HG02885 (cell line): ENCODE results near the gene SNRPA1.
"Not testable (repeated sequence)": the region's sequence is repeated elsewhere in the genome, so short reads cannot be mapped to it uniquely, and the experiment has no call there.

ENCODE experiments used
- ATAC-seq: cut with Tn5 transposase; IDR thresholded peaks from one replicate; pipeline ENCODE4 v1.9.1; 2021; ENCODE audit warnings: mild to moderate bottlenecking; ENCODE audit not compliant: unreplicated experiment, poor library complexity

Gene SNRPA1

DNA sequence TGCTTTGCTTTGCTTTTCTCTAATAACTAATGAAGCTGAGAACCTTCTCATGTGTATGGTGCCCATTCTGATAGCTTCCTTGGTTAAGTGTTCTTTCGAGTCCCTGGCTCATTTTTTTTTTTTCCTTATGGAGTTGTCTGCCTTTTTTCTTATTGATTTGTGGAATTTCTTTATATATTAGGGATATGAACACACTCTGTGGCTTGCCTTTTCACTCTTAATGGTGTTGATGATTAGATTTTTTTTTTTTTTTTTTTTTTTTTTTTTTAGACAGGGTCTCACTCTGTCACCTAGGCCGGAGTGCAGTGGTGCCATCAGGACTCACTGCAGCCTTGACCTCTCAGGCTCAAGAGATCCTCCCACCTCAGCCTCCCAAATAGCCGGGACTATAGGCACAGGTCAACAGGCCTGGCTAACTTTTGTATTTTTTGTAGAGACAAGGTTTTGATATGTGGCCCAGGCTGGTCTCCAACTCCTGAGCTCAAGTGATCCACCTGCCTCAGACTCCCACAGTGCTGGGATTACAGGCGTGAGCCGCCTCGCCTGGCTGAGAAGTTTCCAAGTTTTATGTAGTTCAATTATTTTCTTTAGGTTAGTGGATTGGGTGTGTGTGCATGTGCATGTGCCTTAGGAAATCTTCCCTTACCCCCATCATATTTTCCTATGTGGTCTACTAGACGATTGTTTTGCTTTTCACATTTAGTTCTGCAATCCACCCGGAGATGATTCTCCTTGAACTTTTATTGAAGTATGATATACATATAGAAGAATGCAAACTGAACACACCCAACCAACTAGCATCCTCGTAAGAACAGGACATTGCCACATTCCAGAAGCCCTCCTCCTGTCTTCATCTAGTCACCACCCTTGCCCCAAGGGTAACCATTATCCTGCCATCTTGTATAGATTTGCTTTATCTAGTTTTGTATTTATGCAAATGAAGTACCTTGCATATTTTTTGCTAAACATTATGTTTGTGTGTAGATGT is 1.7 kb upstream of the SNRPA1 start:
- ATAC-seq = no peak

DNA sequence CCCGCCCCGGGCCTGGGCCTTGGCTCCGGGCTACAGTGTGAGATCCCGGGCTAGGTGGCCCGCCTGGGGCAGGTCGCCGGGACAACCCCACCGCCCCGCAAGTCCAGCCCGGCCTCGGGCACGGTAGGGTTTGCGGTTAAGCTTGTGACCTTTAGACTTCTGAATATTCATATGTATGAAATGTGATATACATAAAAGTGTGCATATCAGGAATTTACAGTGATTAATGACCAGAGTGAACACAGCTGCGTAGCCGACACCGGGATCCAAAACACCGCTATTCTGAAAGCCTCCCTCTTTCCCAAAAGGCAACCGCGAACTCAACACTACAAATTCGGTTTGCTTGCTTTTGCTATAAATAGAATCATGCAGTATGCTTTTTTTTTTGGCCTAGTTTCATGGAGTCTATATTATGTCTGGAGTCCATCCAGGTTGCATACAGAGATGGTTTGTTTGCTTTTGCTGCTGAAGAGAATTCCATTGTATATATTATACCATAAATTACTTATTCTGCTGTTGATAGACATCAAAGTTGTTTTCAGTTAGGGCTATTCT is 636 bp upstream of the SNRPA1 start:
- no peak for ATAC-seq

DNA sequence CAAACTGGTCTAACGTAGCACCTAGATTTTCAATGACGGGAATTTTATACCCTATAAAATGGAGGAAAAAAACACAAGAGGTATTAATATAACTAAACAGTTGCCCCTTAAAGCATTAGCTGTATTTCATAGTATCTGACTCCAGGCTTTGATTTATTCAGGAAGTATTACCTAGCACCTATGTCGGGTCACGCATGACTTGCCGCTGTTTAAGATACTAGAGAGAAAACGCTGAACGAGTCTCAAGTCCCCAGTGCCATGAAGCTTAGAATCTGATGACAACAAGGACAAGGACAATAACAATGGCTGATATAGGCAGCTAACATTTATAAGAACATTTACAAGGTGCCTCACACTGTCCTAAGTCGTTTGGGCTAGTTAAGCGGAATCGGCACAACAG is 1.9 kb downstream of the SNRPA1 start:
- ATAC-seq = no peak

DNA sequence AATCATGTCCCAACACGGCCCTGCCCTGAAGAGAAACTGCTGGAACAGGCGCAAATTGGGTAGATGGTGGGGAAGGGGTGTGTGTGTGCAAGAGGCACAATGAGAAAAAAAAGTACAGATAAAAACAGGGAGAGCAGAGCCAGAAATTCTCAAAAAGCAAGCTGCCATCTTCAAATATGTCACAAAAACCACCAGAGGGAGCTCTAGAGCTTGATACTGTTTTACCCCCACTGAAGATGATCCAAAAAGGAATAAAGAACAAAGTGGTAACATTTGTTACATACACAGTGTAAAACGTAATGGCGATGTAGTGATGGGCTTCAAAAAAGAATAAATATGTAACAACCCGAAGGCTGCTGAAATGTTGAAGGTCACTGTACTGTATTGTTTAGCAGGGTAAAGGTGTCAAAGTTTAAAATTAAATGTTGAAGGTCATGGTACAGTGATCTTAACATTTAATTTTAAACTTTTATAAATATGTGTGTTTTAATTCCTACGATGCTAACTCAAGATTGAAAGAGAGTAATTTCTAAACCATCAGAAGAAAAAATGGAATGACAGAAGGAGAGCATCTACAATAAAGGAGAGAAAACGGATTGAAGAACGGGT is 6.0 kb downstream of the SNRPA1 start:
- no peak for ATAC-seq

DNA sequence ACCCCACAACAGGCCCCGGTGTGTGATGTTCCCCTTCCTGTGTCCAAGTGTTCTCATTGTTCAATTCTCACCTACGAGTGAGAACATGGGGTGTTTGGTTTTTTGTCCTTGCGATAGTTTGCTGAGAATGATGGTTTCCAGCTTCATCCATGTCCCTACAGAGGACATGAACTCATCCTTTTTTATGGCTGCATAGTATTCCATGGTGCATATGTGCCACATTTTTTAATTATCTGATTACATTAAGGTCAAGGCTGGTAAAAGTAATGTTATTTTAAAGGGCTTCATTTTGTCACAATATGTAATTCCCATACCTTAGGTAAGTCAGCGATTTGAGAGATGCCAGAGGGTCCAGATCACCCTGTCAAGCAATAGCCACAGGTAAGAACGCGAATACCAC is 7.7 kb downstream of the SNRPA1 start:
- ATAC-seq = not testable (repeated sequence)

DNA sequence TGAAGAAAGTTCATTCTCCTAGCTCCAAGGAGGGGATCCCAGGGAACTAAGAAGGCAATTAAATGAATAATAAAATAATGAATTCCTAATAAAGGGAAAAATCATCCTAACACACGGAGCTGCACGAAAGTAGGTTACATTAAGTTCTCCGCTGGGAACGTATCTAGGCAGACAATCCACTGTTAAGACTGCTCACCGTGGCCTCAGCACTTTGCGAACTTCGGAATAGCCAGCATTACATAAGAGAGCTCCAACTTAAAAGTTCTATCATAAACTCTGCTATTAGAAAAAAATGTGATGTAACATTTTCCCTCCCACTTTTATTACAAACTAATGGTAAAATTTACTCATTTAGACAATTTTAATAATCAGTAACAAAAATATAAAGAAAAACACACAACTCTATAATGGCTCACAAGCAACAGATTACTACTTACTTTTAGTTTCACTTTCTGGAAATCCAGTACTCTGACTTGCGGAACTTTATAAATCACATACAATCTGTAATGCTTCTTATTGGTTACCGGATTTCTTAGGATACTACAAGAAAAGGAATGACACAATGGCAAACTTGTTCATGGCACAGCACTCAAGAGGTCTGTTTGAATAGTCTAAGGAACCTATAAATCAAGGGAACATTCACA is 8.5 kb downstream of the SNRPA1 start:
- ATAC-seq = no peak

DNA sequence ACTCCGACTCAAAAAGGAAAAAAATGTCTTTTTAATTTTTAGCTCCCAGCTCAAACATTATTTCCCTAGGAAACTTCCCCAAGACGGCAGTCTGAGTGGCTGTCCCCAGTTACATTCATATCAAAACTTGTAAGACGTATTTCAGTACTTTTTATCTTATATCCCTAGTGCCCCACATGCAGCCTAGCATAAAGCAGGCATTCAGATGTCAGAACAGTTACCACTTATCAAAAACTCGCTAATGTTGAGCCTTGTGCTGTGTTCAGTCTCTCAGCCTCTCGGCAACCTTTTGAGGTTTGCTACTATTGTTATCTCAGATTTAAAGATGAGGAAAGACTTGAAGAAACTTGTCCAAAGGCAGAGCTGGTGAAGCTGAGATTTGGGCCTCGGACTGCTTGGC is 11.1 kb downstream of the SNRPA1 start:
- no peak for ATAC-seq

DNA sequence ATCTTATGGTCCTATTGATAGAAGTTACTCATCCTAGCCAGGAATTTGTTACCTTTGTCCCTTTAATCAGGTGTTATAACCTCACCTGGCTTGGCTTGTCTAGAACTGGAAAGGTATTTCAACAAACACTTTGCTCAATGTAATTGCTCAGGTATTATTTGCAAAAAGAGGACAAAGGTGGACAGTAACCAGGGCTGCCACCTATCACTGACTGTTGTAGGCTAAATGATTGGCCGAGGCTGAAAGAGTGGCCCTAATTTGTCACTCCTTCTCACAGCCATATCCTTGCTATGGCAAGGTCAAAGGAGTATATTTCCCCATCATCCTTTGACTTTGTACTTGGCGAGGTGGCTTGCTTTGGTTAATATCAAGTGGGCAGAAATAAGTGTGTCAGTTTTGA is 15.0 kb downstream of the SNRPA1 start:
- no peak for ATAC-seq

DNA sequence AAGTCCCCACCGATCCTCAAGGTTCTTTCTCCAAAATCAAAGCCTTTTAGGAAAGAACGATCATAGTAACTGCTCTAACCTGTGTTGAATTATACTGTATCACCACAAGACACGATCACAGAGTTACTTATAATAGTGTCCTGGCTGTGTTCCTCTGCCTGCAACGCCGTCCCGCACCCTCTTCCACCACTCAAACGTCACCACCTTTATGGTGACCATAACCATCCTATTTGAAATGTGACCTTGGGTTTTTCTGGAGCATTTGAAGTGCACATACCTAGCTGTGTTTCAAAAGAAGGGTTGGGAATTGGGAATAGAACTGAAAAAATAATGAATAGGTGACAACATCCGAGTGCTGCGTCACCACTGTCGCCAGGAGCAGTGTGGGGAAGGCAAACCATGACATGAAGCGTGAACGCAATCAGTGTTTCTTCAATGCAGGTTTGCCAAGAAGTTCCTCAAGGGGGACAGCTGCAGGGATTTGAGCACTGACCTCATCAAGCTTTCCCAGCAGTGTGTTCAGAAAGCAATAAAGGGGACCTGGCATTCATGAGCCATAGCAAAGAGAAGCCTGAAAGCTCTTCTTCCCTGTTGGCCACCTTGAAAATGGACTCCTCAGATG is 17.0 kb downstream of the SNRPA1 start:
- ATAC-seq = no peak

- ATAC-seq = peak; percentile 87
Measured at GRCh38 chr15:101277038-101277822, 17.8 kb downstream of the SNRPA1 start, which contains the start of gene SELENOS. Gene SELENOS, minus strand, starts transcription at chr15:101277485. Its CDS starts 68 bp downstream, at chr15:101277417.

- peak; percentile 53 for ATAC-seq
Measured at GRCh38 chr15:101276501-101277037, 18.5 kb downstream of the SNRPA1 start.

DNA sequence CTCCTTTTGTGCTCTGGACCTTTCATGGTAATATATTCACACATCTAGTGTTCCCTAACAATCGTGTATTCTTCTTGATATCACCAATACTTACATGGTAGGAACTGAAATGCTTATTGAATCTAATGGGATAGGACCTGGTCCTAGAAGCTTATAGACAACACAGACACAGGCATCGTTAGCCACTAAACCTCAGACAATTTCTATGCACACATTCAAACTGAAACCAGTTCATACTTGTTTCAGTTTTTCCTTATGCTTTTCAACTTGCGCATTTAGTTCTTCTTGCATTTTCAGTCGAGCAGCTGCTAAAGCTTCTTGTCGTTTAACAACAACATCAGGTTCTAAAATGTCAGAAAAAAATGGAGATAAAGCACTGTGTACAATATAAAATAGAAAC is 20.0 kb downstream of the SNRPA1 start:
- peak; percentile 47 for ATAC-seq

DNA sequence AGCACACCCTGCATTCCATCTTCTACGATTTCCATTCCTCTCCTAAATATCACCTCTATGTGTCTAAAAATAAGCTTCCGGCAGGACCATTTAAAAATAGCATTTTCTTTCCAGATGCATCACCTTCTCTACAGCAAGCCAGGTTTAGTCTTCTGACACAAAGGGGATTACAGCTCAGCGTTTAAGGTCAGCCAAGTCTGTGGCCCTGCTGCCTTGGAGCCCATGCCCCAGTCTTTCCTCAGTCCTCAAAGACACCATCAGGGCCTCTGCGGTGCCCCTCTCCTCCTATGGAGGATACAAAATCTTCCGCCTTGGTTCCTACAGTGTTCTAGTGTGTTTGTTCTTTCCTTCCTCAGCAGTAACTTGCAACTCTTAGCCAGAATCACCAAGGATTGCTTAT is 21.5 kb downstream of the SNRPA1 start:
- no peak for ATAC-seq

DNA sequence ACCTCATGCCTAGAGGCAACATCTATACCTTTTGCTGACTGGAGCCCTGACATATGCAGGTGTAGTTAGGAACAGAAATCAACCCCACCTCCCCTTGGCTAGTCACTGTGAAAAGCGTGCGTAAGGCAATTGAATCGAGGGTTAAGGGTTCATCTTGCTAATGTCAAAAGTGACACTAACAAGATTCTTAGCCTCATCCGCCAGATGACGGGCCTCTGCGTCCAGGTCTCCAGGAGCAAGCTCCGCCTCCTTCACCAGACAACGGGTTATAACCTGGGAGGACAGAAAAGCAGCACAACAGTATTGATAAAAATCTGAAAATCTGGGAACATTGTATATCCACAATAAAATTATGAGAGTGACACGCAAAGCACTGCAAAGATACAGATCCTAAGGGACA is 22.5 kb downstream of the SNRPA1 start:
- no peak for ATAC-seq

DNA sequence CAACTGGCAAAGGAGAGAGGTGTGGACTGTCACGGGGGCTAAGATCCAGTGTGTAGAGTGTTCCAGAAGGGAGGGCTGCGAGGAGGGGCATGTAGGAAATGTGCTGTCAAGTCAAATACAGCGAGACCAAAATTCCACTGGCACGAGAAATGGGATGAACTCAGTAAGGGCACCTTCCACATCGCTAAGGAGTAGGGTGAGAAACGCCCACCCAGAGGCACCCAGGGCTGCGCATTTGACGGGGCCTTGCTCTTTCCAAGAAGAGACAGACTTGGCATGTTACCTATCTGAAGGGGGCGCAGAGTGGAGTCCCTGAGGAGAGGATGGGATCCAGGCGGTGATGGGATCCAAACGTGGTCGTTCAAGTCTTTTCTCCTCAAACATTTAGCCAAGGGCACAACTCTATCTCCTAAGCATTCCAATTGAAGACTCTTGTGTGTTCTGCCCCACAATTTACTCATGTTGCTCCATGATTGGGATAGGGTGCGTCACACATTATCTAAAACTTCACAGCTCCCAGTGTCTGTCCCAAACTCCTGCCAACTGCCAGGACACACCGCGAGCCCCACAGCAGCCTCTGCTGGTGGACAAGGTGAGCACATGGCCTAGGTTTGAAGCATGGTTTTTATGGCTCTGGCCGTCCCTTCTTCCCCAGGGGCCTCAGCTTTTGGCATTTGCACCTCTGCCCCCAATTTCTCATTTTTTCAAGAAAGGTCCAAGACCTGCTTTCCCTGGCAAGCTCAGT is 25.4 kb downstream of the SNRPA1 start:
- no peak for ATAC-seq

- ATAC-seq = no peak
Measured at GRCh38 chr15:101267320-101268104, 27.5 kb downstream of the SNRPA1 start.

DNA sequence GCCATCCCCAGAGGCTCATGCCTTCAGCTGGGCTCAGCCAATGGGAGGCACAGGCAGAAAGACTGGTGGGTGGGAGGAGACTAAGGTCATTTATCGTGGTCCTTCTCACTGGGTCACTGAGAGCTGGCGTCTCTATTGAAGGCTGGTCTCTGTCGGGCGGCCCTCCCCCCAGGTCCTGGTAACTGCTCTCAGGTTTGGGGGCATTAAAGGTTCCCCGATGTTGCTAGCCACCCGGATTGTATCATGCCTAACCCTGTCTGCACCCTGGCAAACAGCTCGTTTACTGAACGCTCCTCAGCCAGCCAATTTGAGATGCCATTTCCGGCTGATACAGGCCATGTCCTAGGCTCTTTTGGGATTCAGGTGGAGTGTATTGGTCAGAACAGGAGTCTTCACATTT is 28.3 kb downstream of the SNRPA1 start:
- ATAC-seq = no peak

DNA sequence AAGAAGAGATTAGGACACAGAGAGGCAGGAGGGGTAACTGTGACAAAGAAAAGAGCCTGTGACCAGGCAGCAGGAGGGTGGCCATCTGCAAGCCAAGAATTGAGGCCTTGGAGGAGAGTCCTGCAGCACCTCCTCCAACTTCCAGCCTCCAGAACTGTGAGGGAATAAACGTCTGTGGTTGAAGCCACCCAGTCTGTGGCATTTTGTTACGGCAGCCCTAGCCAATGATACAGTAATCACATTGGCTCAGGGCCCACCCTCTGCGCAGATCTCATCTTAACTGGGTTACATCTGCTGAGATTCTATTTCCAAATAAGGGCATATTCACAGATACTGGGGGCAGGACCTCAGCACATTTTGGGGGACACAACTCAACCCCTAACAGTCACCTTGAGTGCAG is 29.0 kb downstream of the SNRPA1 start:
- ATAC-seq = no peak
